Panc1 (cell line): ENCODE data around the gene STAC3.

ENCODE experiments used
- CTCF ChIP-seq: fragments of 450-650 bp; IDR thresholded peaks from 2 replicates; pipeline ENCODE4 v1.5.1; 2017; ENCODE audit warnings: mild to moderate bottlenecking
- SIN3A ChIP-seq: IDR thresholded peaks from 2 replicates; pipeline ENCODE4 v1.6.1; 2012; ENCODE audit warnings: low read depth, mild to moderate bottlenecking, low read length, moderate library complexity, borderline replicate concordance; ENCODE audit not compliant: insufficient read depth

- no peak for TF ChIP-seq CTCF
- no peak for TF ChIP-seq SIN3A
These were observed 48.7 kb downstream of the STAC3 start for GRCh38 chr12:57202321-57202720.
